Brain microvascular endothelial cell (primary cell): ENCODE measurements around the gene UGCG.

Source experiments
- DNase-seq: peaks from one replicate; pipeline ENCODE4 v3.0.0-alpha.2; 2020
- H3K27ac ChIP-seq: fragments of 250-450 bp; sonication (Bioruptor Pico); 2 replicates; pipeline ENCODE4 v1.5.1; 2020; ENCODE audit warnings: mild to moderate bottlenecking, moderate library complexity
- H3K27me3 ChIP-seq: fragments of 250-450 bp; sonication (Bioruptor Pico); replicated peaks from 2 replicates; pipeline ENCODE4 v1.5.1; 2020; ENCODE audit warnings: mild to moderate bottlenecking
- H3K36me3 ChIP-seq: fragments of 250-450 bp; sonication (Bioruptor Pico); replicated peaks from 2 replicates; pipeline ENCODE4 v1.5.1; 2020; ENCODE audit warnings: mild to moderate bottlenecking
- H3K4me3 ChIP-seq: 2 replicates; pipeline ENCODE4 v1.5.1; 2011; ENCODE audit warnings: low read depth, mild to moderate bottlenecking, control low read depth, low read length, moderate library complexity
- CTCF ChIP-seq: IDR thresholded peaks from 2 replicates; pipeline ENCODE4 v1.5.1; 2011; ENCODE audit warnings: low read depth, mild to moderate bottlenecking, moderate library complexity, low read length, control low read depth, inconsistent platforms; ENCODE audit errors: missing control alignments
- in situ Hi-C: cut with HindIII; loops from 2 replicates; pipeline ENCODE4 v1.10.0; 2017; ENCODE audit warnings: low sequenced_read_pairs, low pct_ligation_motif_present

UGCG gene

GRCh38 chr9:111857555-111858211, 38.9 kb upstream of the UGCG start:
- no peaks in the 10 kb centered on the region for H3K27me3 ChIP-seq
- TF ChIP-seq CTCF = no peak
- H3K27ac ChIP-seq = no peak overlapping the region
- in situ Hi-C loops = no loop called here
- no peaks in the 10 kb centered on the region for H3K36me3 ChIP-seq
- H3K4me3 ChIP-seq = no peak overlapping the region
- peak; percentile 43 for DNase-seq

DNA sequence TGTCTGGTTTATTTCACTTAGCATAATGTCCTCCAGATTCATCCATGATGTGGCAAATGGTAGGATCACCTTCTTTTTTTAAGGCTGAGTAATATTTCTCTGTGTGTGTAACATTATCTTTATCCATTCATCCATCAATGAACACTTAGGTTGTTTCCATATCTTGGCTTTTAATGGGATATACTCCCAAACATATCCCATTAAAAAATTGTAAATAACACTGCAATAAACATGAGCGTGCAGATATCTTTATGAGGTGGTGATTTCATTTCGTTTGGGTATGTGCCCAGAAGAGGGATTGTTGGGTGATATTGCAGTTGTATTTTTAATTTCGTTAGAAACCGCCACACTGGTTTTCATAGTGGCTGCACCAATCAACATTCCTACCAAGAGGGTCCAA, 36.2 kb upstream of the UGCG start:
- Histone ChIP-seq H3K36me3 (no peaks in the 10 kb centered on the region), H3K27ac (no peak overlapping the region), H3K27me3 (no peaks in the 10 kb centered on the region), H3K4me3 (no peak overlapping the region)
- in situ Hi-C loops = no loop called here
- TF ChIP-seq CTCF = no peak
- DNase-seq = no peak

- in situ Hi-C loops = no loop called here
- no peak overlapping the region for H3K27ac ChIP-seq
- no peak for TF ChIP-seq CTCF
Measured at GRCh38 chr9:111863636-111864035, 33.0 kb upstream of the UGCG start.

GRCh38 chr9:111866976-111867375, 29.6 kb upstream of the UGCG start:
- H3K4me3 ChIP-seq = no peak overlapping the region
- TF ChIP-seq CTCF = no peak

More at GRCh38 chr9:111863636-111864035, 33.0 kb upstream of the UGCG start:
- Histone ChIP-seq H3K27me3 (no peaks in the 10 kb centered on the region), H3K36me3 (no peaks in the 10 kb centered on the region), H3K4me3 (no peak overlapping the region)
- no peak for DNase-seq

GRCh38 chr9:111868475-111868874, 28.1 kb upstream of the UGCG start:
- H3K27ac ChIP-seq = no peak overlapping the region
- no peaks in the 10 kb centered on the region for H3K36me3 ChIP-seq
- no peak for TF ChIP-seq CTCF
- H3K27me3 ChIP-seq = no peaks in the 10 kb centered on the region
- no peak for DNase-seq
- no peak overlapping the region for H3K4me3 ChIP-seq
- in situ Hi-C loops = no loop called here

More at GRCh38 chr9:111866976-111867375, 29.6 kb upstream of the UGCG start:
- Histone ChIP-seq H3K36me3 (no peaks in the 10 kb centered on the region), H3K27me3 (no peaks in the 10 kb centered on the region), H3K27ac (peak overlapping the region; percentile 31)
- peak; percentile 81 for DNase-seq
- in situ Hi-C loops = no loop called here
